SU-DHL-6 (cell line): Measurements from ENCODE around the gene TIGD1.

ENCODE experiments used
- H2AFZ ChIP-seq: fragments of 200-600 bp; sonication (generic); 2 replicates; pipeline ENCODE4 v1.6.1; 2014; ENCODE audit warnings: low read depth, mild to moderate bottlenecking, moderate library complexity, mixed read lengths, antibody characterized with exemption, low read length; ENCODE audit not compliant: severe bottlenecking
- H3F3A ChIP-seq: fragments of 200-600 bp; shearing (Covaris generic); 2 replicates; pipeline ENCODE4 v1.6.0; 2016; ENCODE audit warnings: antibody characterized with exemption, mild to moderate bottlenecking; ENCODE audit not compliant: insufficient read depth
- H3K27ac ChIP-seq: fragments of 200-600 bp; sonication (generic); 2 replicates; pipeline ENCODE4 v1.5.1; 2016; ENCODE audit warnings: low read depth, mild to moderate bottlenecking, low read length, moderate library complexity, mixed read lengths
- H3K27me3 ChIP-seq: fragments of 200-600 bp; sonication (generic), shearing (Covaris generic); 2 replicates; pipeline ENCODE4 v1.6.0; 2014; ENCODE audit warnings: mild to moderate bottlenecking, low read length
- H3K36me3 ChIP-seq: fragments of 200-600 bp; sonication (generic); 2 replicates; pipeline ENCODE4 v1.6.1; 2014; ENCODE audit warnings: mild to moderate bottlenecking, low read length, mixed read lengths
- H3K4me2 ChIP-seq: fragments of 300-600, 200-600 bp; shearing (Covaris generic), sonication (generic); 2 replicates; pipeline ENCODE4 v1.6.0; 2014; ENCODE audit warnings: low read length, low read depth, mild to moderate bottlenecking; ENCODE audit not compliant: poor library complexity, severe bottlenecking
- H3K4me3 ChIP-seq: fragments of 200-600 bp; sonication (generic); 2 replicates; pipeline ENCODE4 v1.5.1; 2014; ENCODE audit warnings: antibody characterized with exemption, low read length, mild to moderate bottlenecking, mixed read lengths; ENCODE audit not compliant: insufficient read depth, poor library complexity, severe bottlenecking
- H3K79me2 ChIP-seq: fragments of 200-600 bp; sonication (generic); 2 replicates; pipeline ENCODE4 v1.6.1; 2014; ENCODE audit warnings: mild to moderate bottlenecking, low read length, moderate library complexity; ENCODE audit not compliant: insufficient read depth
- H3K9ac ChIP-seq: fragments of 200-600 bp; sonication (generic); 2 replicates; pipeline ENCODE4 v1.7.0; 2014; ENCODE audit warnings: mild to moderate bottlenecking, low read length
- H3K9me2 ChIP-seq: fragments of 200-600 bp; sonication (generic); replicated peaks from 2 replicates; pipeline ENCODE4 v1.6.1; 2014; ENCODE audit warnings: low read length; ENCODE audit not compliant: insufficient read depth
- H3K9me3 ChIP-seq: fragments of 200-600 bp; sonication (generic); 2 replicates; pipeline ENCODE4 v1.6.1; 2014; ENCODE audit warnings: low read length, mixed read lengths; ENCODE audit not compliant: insufficient read depth
- H4K20me1 ChIP-seq: fragments of 200-600 bp; sonication (generic); 2 replicates; pipeline ENCODE4 v1.6.1; 2014; ENCODE audit warnings: low read depth, mild to moderate bottlenecking, antibody characterized with exemption, low read length, moderate library complexity, mixed read lengths
- CTCF ChIP-seq: fragments of 200-600 bp; sonication (generic); IDR thresholded peaks from one replicate; pipeline ENCODE4 v1.5.1; 2017; ENCODE audit warnings: antibody characterized with exemption, mild to moderate bottlenecking, low read length, moderate library complexity; ENCODE audit not compliant: insufficient read depth, poor library complexity, severe bottlenecking
- EZH2phosphoT487 ChIP-seq: fragments of 200-600 bp; sonication (generic), shearing (Covaris generic); conservative IDR thresholded peaks from 2 replicates; pipeline ENCODE4 v1.6.1; 2018; ENCODE audit warnings: mild to moderate bottlenecking, antibody characterized with exemption, low read length, moderate library complexity, mixed read lengths

The TIGD1 gene

GRCh38 chr2:232502511-232502910 lies 47.8 kb downstream of the TIGD1 start:
- H3K36me3 ChIP-seq: no peaks in the 10 kb centered on the region
- H4K20me1 ChIP-seq: no peaks in the 10 kb centered on the region
- no peak overlapping the region for H3K4me2 ChIP-seq
- TF ChIP-seq CTCF (no peak), EZH2phosphoT487 (no peak)
- H3K79me2 ChIP-seq: no peaks in the 10 kb centered on the region
- no peaks in the 10 kb centered on the region for H3K9me2 ChIP-seq
- H3K27ac ChIP-seq: no peak overlapping the region
- no peaks in the 10 kb centered on the region for H3F3A ChIP-seq
- no peak overlapping the region for H3K4me3 ChIP-seq
- no peaks in the 10 kb centered on the region for H3K9me3 ChIP-seq
- no peak overlapping the region for H2AFZ ChIP-seq
- H3K27me3 ChIP-seq: no peaks in the 10 kb centered on the region
- no peak overlapping the region for H3K9ac ChIP-seq

GRCh38 chr2:232501794-232502390 lies 48.5 kb downstream of the TIGD1 start:
- Histone ChIP-seq H3K9ac (no peak overlapping the region), H3K27me3 (no peaks in the 10 kb centered on the region), H3K4me2 (no peak overlapping the region), H3K27ac (no peak overlapping the region), H3K9me3 (no peaks in the 10 kb centered on the region), H3K79me2 (no peaks in the 10 kb centered on the region), H3K4me3 (no peak overlapping the region), H4K20me1 (no peaks in the 10 kb centered on the region), H3K36me3 (no peaks in the 10 kb centered on the region), H3F3A (no peaks in the 10 kb centered on the region), H2AFZ (no peak overlapping the region), H3K9me2 (no peaks in the 10 kb centered on the region)
- TF ChIP-seq EZH2phosphoT487 (no peak), CTCF (no peak)

- H3K27ac ChIP-seq: no peak overlapping the region
- no peak overlapping the region for H3K9ac ChIP-seq
- no peaks in the 10 kb centered on the region for H4K20me1 ChIP-seq
- H2AFZ ChIP-seq: no peak overlapping the region
- H3K4me2 ChIP-seq: no peak overlapping the region
- H3K27me3 ChIP-seq: no peaks in the 10 kb centered on the region
- H3K9me3 ChIP-seq: no peaks in the 10 kb centered on the region
- no peaks in the 10 kb centered on the region for H3K36me3 ChIP-seq
- no peak overlapping the region for H3K4me3 ChIP-seq
- H3F3A ChIP-seq: no peaks in the 10 kb centered on the region
- TF ChIP-seq EZH2phosphoT487: no peak
- TF ChIP-seq CTCF: no peak
- H3K79me2 ChIP-seq: no peaks in the 10 kb centered on the region
- H3K9me2 ChIP-seq: no peaks in the 10 kb centered on the region
These were observed 49.0 kb downstream of the TIGD1 start for GRCh38 chr2:232501331-232501771.
